Measurements from ENCODE around the gene TBC1D3I.
"Not testable (repeated sequence)": the region's sequence is repeated elsewhere in the genome, so short reads cannot be mapped to it uniquely, and the experiment has no call there.

TBC1D3I gene

DNA sequence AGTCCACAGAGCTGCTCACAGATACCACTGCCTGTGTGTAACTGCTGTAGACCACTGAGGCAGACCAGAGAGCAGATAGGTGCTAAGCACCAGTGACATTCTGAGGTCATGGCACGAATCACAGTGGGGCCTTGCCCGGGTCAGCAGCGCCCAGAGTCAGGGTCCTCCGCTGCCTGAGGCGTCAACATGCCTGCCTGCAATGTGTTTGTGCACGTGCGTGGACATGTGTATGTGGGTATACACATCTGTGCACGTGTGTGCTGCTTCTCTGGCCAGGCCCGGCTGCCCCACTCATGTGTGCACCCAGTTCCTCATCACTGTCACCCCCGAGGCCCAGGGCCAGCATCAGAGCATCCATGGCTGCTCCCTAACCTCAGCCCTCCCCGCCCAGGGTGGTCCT, at the start of gene TBC1D3I:
Gene TBC1D3I, minus strand, starts transcription at position 101 of the 400 bp plus-strand sequence. CDS start 1,585 bp downstream, outside the sequence.
- DNase-seq: not testable (repeated sequence)

GRCh38 chr17:36295161-36295560, 30.8 kb upstream of the TBC1D3I start:
- DNase-seq: not testable (repeated sequence)

- DNase-seq: not testable (repeated sequence)
Observed at GRCh38 chr17:36289965-36290612, 25.7 kb upstream of the TBC1D3I start.

DNA sequence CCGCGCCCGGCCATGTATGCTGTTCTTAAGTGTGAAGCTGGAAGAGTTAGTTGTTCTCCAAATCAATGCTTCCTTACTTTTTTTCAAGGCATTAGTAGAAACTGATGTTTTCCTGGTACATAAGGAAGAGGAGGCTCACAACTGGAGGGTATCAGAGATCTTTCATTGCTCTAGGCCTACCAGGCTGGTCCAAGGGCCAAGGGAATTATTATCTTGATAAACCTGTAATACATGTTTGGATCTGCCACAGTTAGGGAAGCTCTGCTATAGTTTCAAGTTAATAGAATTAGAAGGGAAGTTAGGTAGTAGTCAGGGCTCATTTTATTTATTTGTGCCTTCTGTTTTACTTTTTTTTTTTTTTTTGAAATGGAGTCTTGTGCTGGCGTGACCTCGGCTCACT, 19.8 kb upstream of the TBC1D3I start:
- DNase-seq: not testable (repeated sequence)

DNA sequence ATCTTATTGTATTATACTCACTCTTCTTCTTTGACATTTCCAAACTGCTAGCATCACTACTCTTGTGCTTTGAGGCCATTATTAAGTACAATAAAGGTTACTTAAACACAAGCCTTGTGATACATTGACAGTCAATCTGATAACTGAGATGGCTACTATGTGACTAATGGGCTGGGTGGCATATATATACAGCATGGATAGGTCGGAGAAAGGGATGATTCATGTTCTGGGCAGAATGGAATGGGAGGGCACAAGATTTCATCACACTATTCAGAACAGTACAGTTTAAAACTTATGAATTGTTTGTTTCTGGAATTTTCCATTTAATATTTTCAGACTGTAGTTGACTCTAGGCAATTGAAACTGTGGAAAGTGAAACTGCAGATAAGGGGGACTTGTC, 18.9 kb upstream of the TBC1D3I start:
- DNase-seq: not testable (repeated sequence)

DNA sequence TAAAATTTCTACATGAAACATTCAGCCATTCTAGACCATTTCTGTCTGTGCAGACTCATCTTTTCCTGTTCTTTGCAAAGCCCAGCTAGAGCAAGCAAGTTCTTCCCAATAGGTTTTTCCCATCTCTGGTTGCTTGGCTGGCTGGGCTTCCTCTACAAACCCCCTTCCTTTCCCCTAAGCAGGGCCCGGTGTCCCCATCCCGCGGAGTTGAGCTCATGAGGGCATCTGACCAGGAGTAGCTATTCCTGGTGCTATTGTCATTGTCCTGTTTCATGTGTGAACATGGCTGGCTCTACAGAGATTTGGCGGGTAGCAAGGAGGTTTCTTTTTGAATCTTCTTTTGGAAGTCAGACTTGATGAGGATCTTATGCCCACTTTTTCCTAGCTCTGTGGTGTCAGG, 22.3 kb downstream of the TBC1D3I start:
- not testable (repeated sequence) for DNase-seq

DNA sequence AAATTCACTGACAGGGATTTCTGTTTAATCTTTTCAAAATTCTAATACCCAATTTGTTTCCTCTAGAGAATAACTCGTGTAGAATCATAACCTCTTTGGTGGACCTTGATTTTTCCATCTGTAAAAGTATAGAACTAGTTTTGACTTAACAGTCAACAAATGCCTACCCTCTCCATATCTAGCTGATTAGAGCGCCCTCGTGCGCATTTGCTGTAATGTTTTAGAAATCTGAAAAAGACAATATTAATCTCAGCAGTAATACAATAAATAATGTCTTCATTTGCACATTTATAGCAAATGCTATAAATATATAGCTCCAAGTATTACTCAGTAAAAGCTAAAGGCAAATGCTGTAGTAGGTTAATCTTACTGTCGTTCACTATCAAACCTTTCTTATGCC, 34.7 kb downstream of the TBC1D3I start:
- peak; percentile 10 to 32 for DNase-seq

DNA sequence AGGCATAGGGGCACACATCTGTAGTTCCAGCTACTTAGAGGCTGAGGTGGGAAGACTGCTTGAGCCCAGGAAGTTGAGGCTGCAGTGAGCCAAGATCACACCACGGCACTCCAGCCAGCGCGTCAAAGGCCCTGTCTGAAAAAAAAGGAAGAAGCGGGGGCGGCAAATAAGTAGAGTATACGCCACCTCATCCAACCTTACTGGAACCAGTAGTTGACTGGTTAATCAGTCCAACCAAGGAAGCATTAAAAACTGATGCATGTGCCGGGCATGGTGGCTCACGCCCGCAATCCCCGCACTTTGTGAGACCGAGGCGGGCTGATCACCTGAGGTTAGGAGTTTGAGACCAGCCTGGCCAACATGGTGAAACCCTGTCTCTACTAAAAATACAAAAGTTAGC, 41.4 kb downstream of the TBC1D3I start:
- DNase-seq: not testable (repeated sequence)

DNA sequence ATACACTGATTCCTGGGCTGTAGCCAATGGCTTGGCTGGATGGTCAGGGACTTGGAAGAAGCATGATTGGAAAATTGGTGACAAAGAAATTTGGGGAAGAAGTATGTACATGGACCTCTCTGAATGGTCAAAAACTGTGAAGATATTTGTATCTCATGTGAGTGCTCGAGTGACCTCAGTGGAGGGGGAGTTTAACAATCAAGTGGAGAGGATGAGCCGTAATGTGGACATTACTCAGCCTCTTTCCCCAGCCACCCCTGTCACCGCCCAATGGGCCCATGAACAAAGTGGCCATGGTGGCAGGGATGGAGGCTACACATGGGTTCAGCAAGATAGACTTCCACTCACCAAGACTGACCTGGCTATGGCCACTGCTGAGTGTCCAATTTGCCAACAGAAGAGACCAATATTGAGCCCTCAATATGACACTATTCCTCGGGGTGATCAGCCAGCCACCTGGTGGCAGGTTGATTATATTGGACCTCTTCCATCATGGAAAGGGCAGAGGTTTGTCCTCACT, 42.7 kb downstream of the TBC1D3I start:
- DNase-seq: not testable (repeated sequence)

- DNase-seq: not testable (repeated sequence)
Observed at GRCh38 chr17:36220737-36221580, 43.4 kb downstream of the TBC1D3I start.

- DNase-seq: not testable (repeated sequence)
Observed at GRCh38 chr17:36219556-36219955, 44.8 kb downstream of the TBC1D3I start.

- DNase-seq: not testable (repeated sequence)
Observed at GRCh38 chr17:36215406-36216308, 48.7 kb downstream of the TBC1D3I start.

DNA sequence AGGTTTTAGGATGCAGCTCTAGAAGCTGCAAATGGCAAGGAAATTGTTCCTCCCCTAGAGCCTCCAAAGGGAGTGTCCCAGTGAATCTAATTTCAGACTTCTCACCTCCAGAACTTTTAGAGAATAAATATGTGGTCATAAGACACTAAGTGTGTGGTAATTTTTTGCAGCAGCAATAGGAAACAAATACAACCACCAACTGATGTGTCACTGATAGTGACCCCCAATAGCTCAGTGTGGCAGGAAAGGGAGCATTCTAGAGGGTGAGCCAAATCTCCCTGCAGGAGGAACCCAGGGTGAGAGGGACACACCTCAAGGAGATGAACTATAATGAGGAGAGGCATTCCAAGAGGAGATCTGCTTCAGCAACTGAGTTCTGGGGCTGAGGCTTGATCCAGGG, 49.5 kb downstream of the TBC1D3I start:
- DNase-seq: no peak

DNA sequence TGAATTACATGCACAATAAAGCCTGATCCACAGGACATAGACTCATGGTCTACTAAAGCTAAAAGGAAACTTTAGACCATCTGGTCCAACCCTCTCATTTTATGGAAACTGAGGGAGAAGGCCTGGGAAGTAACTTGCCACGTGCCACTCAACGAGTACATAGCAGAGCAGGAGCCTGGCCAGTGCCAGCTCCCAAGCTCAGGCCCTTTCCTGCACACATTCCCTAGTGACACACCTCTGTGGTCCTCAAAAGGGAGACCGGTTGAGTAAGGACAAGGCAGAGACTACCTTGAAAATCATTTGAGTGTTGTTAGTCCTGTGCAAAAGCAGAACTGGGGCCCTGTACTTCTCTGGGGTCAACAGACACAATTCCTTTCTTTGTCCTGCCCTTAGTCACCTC, 50.7 kb downstream of the TBC1D3I start:
- DNase-seq: no peak

GRCh38 chr17:36212966-36213365, 51.4 kb downstream of the TBC1D3I start:
- DNase-seq: no peak

- DNase-seq: no peak
Observed at GRCh38 chr17:36212272-36212605, 52.1 kb downstream of the TBC1D3I start.

DNA sequence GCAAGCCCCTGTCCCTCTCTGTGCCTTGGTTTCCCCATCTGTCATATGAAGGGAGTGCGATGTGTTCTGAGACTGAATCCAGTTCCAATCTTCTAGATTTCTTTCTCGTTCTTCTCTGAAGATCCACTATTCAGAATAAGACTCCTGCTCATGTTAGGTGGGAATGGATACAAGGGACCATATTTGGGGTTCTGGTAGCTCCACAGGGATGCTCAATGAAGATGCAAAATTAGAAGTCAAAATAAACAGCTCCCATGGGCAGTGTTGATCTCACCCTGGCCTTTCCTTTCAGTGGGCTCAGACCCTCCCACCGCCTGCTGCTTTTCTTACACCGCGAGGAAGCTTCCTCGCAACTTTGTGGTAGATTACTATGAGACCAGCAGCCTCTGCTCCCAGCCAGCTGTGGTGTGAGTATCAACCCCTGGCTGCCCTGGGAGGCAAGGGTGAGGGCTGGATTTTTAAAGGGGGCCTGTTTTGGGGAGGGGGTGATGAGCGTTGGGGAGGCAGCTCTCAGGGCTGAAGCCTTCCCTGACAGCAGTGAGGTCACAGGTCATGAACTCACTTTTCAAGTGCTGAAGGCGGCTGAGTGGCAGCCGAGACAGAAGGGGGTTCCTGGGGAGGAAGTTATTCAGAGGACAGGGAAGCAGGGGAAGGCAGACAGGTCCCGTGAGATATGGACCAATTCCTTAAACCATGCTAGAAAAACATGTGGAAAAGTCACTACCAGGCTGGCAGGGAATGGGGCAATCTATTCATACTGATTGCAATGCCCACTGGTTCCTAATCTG, 52.7 kb downstream of the TBC1D3I start:
- DNase-seq: peak in 1 of 2 donors; percentile 64

- DNase-seq: peak in 1 of 2 donors; percentile 67
Observed at GRCh38 chr17:36210439-36211211, 53.7 kb downstream of the TBC1D3I start, which contains the start of gene CCL4L2. Gene CCL4L2, plus strand, starts transcription at chr17:36211063.

- no peak for DNase-seq
Observed at GRCh38 chr17:36209575-36209974, 54.8 kb downstream of the TBC1D3I start.

DNA sequence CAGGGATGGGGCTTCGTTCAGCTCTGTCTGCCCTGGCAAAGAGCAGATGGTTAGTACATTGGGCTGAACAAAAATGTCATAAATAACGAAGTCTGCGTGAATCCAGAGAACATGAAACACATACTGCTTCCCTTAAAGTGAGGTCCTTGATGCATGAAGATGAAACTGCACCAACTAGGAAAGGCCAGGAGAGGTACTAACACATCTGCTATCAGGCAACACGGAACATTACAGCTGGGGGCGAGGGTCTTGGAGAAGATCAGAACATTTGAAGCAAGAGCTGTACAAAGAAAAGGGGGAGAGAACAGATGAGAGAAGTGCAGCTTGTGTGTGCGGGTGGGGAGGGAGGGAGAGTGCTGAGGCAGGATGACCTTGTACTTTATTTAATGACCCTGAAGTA, 57.0 kb downstream of the TBC1D3I start:
- DNase-seq: not testable (repeated sequence)

DNA sequence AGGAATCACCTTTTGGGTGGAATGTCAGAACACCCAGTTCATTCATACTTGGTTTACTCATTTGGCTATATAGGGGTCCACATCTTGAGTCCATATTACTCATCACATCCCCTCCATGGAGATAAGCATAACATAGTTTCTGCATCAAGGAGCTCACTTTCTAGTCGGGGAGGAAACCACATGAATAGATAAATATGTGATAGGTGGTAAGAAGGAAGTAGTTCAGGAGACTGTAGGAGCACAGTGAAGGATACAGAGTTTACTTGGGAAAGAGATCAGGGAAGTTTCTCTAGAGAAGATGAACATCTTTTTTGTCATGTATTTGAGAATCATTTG, 57.9 kb downstream of the TBC1D3I start:
- not testable (repeated sequence) for DNase-seq
